ENCODE measurements around the gene CASQ2. TPM values are rescaled to one million over a fixed set of nuclear protein-coding genes. Genes with fewer than 3 reads are reported as not detected.

CASQ2 gene
- total RNA-seq, 1 donor from 2014 or later: 879 TPM

- DNase-seq (peak; percentile 44), ATAC-seq (peak; percentile 73)
- intact Hi-C loops (cut with micrococcal nuclease): no loop called here
Observed at GRCh38 chr1:115652236-115652788, 116.2 kb downstream of the CASQ2 start.

GRCh38 chr1:115651391-115651790, 117.1 kb downstream of the CASQ2 start:
- ATAC-seq (no peak), DNase-seq (no peak)
- intact Hi-C loops (cut with micrococcal nuclease): no loop called here

- DNase-seq (no peak), ATAC-seq (no peak)
- intact Hi-C loops (cut with micrococcal nuclease): no loop called here
Observed at GRCh38 chr1:115650961-115651360, 117.6 kb downstream of the CASQ2 start.

Other genes with a start within 250 kb of the CASQ2 start
- gene VANGL1, start 126.7 kb downstream of the CASQ2 start, total RNA-seq: 5.5 TPM
- not detected for gene NHLH2, start 72.4 kb upstream of the CASQ2 start, total RNA-seq
- 11.5 TPM for gene SLC22A15, start 207.8 kb upstream of the CASQ2 start, total RNA-seq

Data from left ventricle myocardium superior (tissue), 1 donor.